ENCODE measurements around the gene FILIP1L.

Gene FILIP1L

GRCh38 chr3:100019719-100020118, 94.6 kb downstream of the FILIP1L start:
- DNase-seq: no peak

GRCh38 chr3:100018806-100019205, 95.5 kb downstream of the FILIP1L start:
- no peak for DNase-seq

GRCh38 chr3:100010087-100010417, 104.2 kb downstream of the FILIP1L start:
- DNase-seq: no peak

GRCh38 chr3:100009276-100010086, 104.8 kb downstream of the FILIP1L start:
- DNase-seq: no peak

- no peak for DNase-seq
Observed at GRCh38 chr3:100008081-100008698, 106.1 kb downstream of the FILIP1L start.

GRCh38 chr3:100007313-100007712, 107.0 kb downstream of the FILIP1L start:
- DNase-seq: no peak

GRCh38 chr3:100006570-100007271, 107.6 kb downstream of the FILIP1L start:
- no peak for DNase-seq

GRCh38 chr3:100005665-100006393, 108.5 kb downstream of the FILIP1L start:
- DNase-seq: no peak

- no peak for DNase-seq
Observed at GRCh38 chr3:100004931-100005330, 109.4 kb downstream of the FILIP1L start.

GRCh38 chr3:100003609-100004503, 110.4 kb downstream of the FILIP1L start:
- no peak for DNase-seq

- no peak for DNase-seq
Observed at GRCh38 chr3:100002599-100003350, 111.5 kb downstream of the FILIP1L start.

- DNase-seq: no peak
Observed at GRCh38 chr3:100001526-100002270, 112.6 kb downstream of the FILIP1L start.

GRCh38 chr3:100001083-100001482, 113.2 kb downstream of the FILIP1L start:
- no peak for DNase-seq

GRCh38 chr3:99999536-99999935, 114.8 kb downstream of the FILIP1L start:
- DNase-seq: no peak

GRCh38 chr3:99997293-99997692, 117.0 kb downstream of the FILIP1L start:
- DNase-seq: no peak

GRCh38 chr3:99990179-99990578, 124.1 kb downstream of the FILIP1L start:
- no peak for DNase-seq

GRCh38 chr3:99984668-99985067, 129.6 kb downstream of the FILIP1L start:
- DNase-seq: no peak

GRCh38 chr3:99984139-99984538, 130.2 kb downstream of the FILIP1L start:
- DNase-seq: no peak

GRCh38 chr3:99982650-99983049, 131.7 kb downstream of the FILIP1L start:
- no peak for DNase-seq

Data from amygdala (tissue), 56 donors.